Right cardiac atrium (tissue), 5 donors: ENCODE data around the gene NFE2L2. TPM values are rescaled to one million over a fixed set of nuclear protein-coding genes. Genes with fewer than 3 reads are reported as not detected.
A peak's percentile ranks its signal among the peaks of the same experiment; 100 is the strongest.

Experiments
- ATAC-seq, 2 donors: fragments of 200-7000 bp; cut with Tn5 transposase; one replicate each; pipeline versions ENCODE4 v1.8.0 to v1.9.1; 2020; ENCODE audit warnings: moderate library complexity in 2 of 2, mild to moderate bottlenecking in 1 of 2
- DNase-seq, 3 donors: peaks; one replicate each; pipeline ENCODE4 v3.0.0-alpha.2; 2020
- H3K27ac ChIP-seq: one replicate; pipeline ENCODE4 v1.5.1; 2013; ENCODE audit warnings: mild to moderate bottlenecking, low read length, control low read depth, moderate library complexity
- H3K27me3 ChIP-seq: one replicate; pipeline ENCODE4 v1.6.1; 2013; ENCODE audit not compliant: control insufficient read depth, insufficient read depth
- H3K4me1 ChIP-seq: one replicate; pipeline ENCODE4 v1.6.1; 2013; ENCODE audit warnings: low read length; ENCODE audit not compliant: control insufficient read depth, insufficient read depth
- H3K4me3 ChIP-seq: one replicate; pipeline ENCODE4 v1.5.1; 2013; ENCODE audit warnings: low read length, control low read depth
- H3K9me3 ChIP-seq: one replicate; pipeline ENCODE4 v1.6.1; 2013; ENCODE audit warnings: low read length; ENCODE audit not compliant: control insufficient read depth
- WGBS: extraction: QIAGEN DNeasy Blood & Tissue Kit; methylation state at CpG from one replicate; pipeline ENCODE4 v1.1.7; 2013; 5-methylcytosine and 5-hydroxymethylcytosine counted together
- intact Hi-C, 4 donors: fragments of 100-400 bp; cut with DNase I; formaldehyde crosslinking; loops; one replicate each; pipeline versions ENCODE4 v1.11.0 to v1.14.0; 2022 to 2023
- polyA plus RNA-seq: library from polyadenylated mRNA; stranded (reverse); fragments of 200-250 nt; gene quantifications from one replicate; pipeline ENCODE4 v1.2.3, GENCODE V29; 2013
- total RNA-seq, 4 donors: library from RNA; stranded (reverse); fragmentation: NEBNext Ultra II Directional; extraction: Animal tissue kit (Norgen Biotek cat#: 25700); gene quantifications; one replicate each; pipeline ENCODE4 v1.2.1, GENCODE V29; 2021
- donor health status: healthy with polysubstance abuse.
- donor health status: DM: no; HTN: yes; CAD: no.
- donor health status: DM: no; HTN: no; CAD: no.
- donor health status: DM: no; HTN: yes; CAD: no; lungs with severe emphysema.
- donor health status: DM: yes; HTN: yes; CAD: no.

NFE2L2 gene
- total and polyA plus RNA-seq, 5 donors: 55.8 to 95.7 (median 75.9) TPM

- H3K4me3 ChIP-seq: no peak overlapping the region
- intact Hi-C loops: loop anchor here in 1 of 4 donors (10.0 kb wide), 1 partner anchor 131 kb away; no protein-coding TSS in a partner anchor
- ATAC-seq: peak; percentile 62 to 76
- WGBS: 26% methylated on average over 3 of the region's 3 CpGs
- H3K9me3 ChIP-seq: no peaks in the 10 kb centered on the region
- H3K4me1 ChIP-seq: peaks cover 2% of the 10 kb centered on the region
- peak overlapping the region; percentile 45 for H3K27ac ChIP-seq
- H3K27me3 ChIP-seq: no peaks in the 10 kb centered on the region
- DNase-seq: no peak
These were observed 31.0 kb upstream of the NFE2L2 start for GRCh38 chr2:177295484-177295883.

DNA sequence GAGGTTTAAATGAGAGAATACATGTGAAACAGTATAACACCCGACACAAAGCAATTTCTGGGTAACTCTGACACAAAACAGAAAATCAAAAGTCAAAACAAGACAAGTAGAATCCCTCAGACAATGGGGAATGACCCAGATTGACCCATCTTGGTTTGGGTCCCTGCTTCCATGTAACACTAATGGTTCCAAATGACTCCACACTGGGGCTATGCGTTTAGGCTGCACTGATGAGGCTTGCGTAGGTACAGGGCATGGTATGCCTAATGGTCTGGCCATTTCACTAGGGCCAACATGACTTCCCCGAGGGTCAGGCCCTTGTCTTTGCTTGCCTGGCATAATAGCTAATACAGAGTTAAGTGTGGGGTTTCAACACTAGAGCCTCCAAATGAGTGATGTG lies 27.2 kb upstream of the NFE2L2 start:
- 97% methylated on average over 4 of the region's 4 CpGs for WGBS
- no peak overlapping the region for H3K4me3 ChIP-seq
- no peak overlapping the region for H3K27ac ChIP-seq
- ATAC-seq: no peak
- intact Hi-C loops: loop anchor here in 1 of 4 donors (10.0 kb wide), 1 partner anchor 127 kb away; no protein-coding TSS in a partner anchor
- H3K27me3 ChIP-seq: no peaks in the 10 kb centered on the region
- DNase-seq: no peak
- peaks cover 2% of the 10 kb centered on the region for H3K4me1 ChIP-seq
- no peaks in the 10 kb centered on the region for H3K9me3 ChIP-seq

DNA sequence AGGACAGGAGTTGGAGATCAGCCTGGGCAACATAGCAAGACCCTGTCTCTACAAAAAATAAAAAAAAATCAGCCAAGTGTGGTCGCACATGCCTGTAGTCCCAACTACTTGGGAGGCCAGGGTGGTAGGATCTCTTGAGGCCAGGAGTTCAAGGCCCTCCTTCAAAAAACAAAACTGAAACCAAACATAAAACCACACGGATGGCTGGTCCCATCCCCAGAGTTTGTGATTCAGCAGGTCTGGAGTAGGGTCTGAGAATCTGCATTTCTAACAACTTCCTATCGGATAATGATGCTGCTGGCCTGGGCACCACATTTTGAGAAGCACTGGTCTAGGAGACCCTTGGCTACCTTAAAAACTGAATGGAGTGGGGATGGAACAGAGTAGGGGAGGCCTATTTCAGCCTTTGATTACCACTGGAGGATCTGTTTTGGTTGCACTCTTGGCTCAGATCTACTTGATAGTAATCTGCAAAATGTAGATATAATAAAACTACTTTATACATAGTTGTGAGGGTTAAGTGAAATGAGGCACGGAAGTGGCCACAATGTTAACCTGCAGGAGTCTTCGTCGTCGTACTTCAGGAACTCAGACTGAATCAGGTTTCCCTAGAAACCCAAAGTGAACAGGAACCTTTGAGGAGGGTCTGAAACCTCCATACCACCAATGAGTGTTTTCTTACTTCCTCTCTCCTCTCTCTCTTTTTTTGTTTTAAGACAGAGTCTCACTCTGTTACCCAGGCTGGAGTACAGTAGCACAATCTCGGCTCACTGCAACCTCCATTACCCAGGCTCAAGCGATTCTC lies 25.5 kb upstream of the NFE2L2 start:
- DNase-seq: no peak
- H3K4me1 ChIP-seq: peaks cover 2% of the 10 kb centered on the region
- 79% methylated on average over 9 of the region's 9 CpGs for WGBS
- no peak overlapping the region for H3K27ac ChIP-seq
- no peaks in the 10 kb centered on the region for H3K27me3 ChIP-seq
- no peak for ATAC-seq
- no peaks in the 10 kb centered on the region for H3K9me3 ChIP-seq
- intact Hi-C loops: loop anchor here in 1 of 4 donors (10.0 kb wide), 1 partner anchor 125 kb away; no protein-coding TSS in a partner anchor
- no peak overlapping the region for H3K4me3 ChIP-seq

- intact Hi-C loops: no loop called here
- no peak for ATAC-seq
- no peaks in the 10 kb centered on the region for H3K27me3 ChIP-seq
- H3K4me3 ChIP-seq: no peak overlapping the region
- WGBS: 73% methylated on average over 1 of the region's 1 CpG
- no peaks in the 10 kb centered on the region for H3K9me3 ChIP-seq
- H3K4me1 ChIP-seq: peaks cover 3% of the 10 kb centered on the region
- no peak overlapping the region for H3K27ac ChIP-seq
- DNase-seq: peak in 1 of 3 donors; percentile 40
These were observed 23.3 kb upstream of the NFE2L2 start for GRCh38 chr2:177287814-177288213.

- no peaks in the 10 kb centered on the region for H3K27me3 ChIP-seq
- no peak overlapping the region for H3K4me3 ChIP-seq
- peaks cover 9% of the 10 kb centered on the region for H3K4me1 ChIP-seq
- no peak overlapping the region for H3K27ac ChIP-seq
- intact Hi-C loops: no loop called here
- 74% methylated on average over 2 of the region's 2 CpGs for WGBS
- H3K9me3 ChIP-seq: no peaks in the 10 kb centered on the region
- ATAC-seq: no peak
- no peak for DNase-seq
These were observed 21.6 kb upstream of the NFE2L2 start for GRCh38 chr2:177285892-177286715.

GRCh38 chr2:177284531-177284930 lies 20.0 kb upstream of the NFE2L2 start:
- Histone ChIP-seq H3K9me3 (no peaks in the 10 kb centered on the region), H3K27ac (no peak overlapping the region), H3K4me3 (no peak overlapping the region), H3K4me1 (peaks cover 11% of the 10 kb centered on the region), H3K27me3 (no peaks in the 10 kb centered on the region)
- intact Hi-C loops: no loop called here
- WGBS: 71% methylated on average over 3 of the region's 3 CpGs
- ATAC-seq: no peak
- no peak for DNase-seq

DNA sequence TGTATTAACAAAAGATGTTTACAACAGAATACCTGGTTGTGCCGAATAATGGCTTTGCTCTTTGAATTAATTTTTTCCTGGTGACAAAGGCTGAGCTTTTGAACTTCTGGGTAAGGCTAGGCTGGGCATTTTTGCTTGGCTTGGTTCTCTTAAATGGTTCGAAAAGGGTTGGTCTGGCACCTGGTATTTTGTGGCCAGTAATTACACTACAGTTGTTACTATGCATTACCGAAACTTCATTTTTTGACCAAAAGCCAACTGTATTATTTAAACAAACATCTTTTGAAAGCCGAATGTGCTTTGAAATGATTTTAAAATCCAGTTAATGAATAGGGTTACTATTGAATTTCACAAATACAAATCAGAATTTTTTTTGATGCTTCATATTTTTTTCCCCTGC lies 19.4 kb upstream of the NFE2L2 start:
- DNase-seq: no peak
- intact Hi-C loops: no loop called here
- H3K4me1 ChIP-seq: peaks cover 11% of the 10 kb centered on the region
- H3K27me3 ChIP-seq: no peaks in the 10 kb centered on the region
- no peak overlapping the region for H3K27ac ChIP-seq
- H3K9me3 ChIP-seq: no peaks in the 10 kb centered on the region
- WGBS: 92% methylated on average over 4 of the region's 4 CpGs
- ATAC-seq: no peak
- no peak overlapping the region for H3K4me3 ChIP-seq

DNA sequence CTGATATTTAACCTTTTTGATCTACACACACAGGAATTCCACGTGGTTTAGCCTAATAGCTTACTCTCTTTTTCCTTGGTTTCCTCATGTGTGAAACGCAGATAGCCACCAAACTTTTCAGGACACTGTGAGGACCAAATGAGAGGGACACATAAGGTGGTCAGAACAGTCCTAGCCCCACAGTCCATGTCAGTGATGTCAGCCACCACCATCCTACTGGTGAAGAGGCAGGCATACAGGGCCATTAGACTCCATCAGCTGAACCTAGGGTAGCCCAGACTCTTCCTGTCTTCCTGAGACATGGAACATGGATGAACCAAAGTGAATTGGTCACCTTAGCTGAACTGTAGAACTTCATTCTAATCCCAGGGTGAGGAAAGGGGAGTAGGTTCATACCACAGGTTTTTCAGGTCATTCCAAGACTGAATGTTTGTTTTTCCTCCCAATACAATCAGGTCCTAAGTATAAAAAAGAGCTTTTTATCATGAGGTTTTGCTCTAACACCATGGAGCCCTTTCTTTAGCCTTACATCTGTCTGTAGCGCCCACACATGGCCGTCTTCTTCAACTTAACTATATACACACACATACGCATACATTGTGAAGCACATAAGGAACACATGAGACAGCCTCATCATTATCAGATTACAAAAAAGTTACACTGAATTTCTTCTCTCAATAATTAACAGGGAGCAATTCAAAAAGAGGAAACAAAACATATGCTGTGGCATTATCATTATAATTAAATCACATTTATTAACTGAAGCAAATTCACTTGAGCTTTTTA lies 18.5 kb upstream of the NFE2L2 start:
- Histone ChIP-seq H3K27ac (peak overlapping the region; percentile 36), H3K9me3 (no peaks in the 10 kb centered on the region), H3K27me3 (no peaks in the 10 kb centered on the region), H3K4me1 (peaks cover 11% of the 10 kb centered on the region), H3K4me3 (no peak overlapping the region)
- WGBS: 84% methylated on average over 5 of the region's 5 CpGs
- ATAC-seq (no peak), DNase-seq (no peak)
- intact Hi-C loops: no loop called here

DNA sequence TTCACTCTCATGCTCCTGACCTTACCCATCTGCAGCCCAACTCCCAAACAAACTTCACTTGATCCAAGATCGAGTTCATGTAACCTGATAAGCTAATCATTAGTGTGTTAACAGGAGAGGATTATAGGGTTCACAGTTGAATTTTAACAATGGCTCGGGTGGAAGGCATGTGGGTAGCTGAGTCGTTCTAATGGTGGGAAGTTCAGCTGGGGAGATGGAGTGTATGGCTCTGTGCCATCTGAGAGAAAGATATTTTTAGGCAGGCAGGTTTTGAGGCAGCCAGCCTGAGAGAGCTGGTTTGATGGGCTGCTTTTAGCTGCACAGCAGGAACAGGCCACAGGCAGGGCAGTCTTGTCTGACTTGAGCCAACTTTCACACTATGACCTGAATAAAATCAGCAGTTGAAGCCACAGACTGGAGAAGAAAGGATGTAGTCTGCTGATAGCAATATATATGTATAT lies 17.7 kb upstream of the NFE2L2 start:
- peak in 2 of 3 donors; percentile 65 to 71 for DNase-seq
- Histone ChIP-seq H3K9me3 (no peaks in the 10 kb centered on the region), H3K27me3 (no peaks in the 10 kb centered on the region), H3K4me1 (peaks cover 11% of the 10 kb centered on the region), H3K4me3 (no peak overlapping the region), H3K27ac (peak overlapping the region; percentile 55)
- WGBS: 34% methylated on average over 3 of the region's 3 CpGs
- intact Hi-C loops: no loop called here
- peak; percentile 79 to 84 for ATAC-seq

DNA sequence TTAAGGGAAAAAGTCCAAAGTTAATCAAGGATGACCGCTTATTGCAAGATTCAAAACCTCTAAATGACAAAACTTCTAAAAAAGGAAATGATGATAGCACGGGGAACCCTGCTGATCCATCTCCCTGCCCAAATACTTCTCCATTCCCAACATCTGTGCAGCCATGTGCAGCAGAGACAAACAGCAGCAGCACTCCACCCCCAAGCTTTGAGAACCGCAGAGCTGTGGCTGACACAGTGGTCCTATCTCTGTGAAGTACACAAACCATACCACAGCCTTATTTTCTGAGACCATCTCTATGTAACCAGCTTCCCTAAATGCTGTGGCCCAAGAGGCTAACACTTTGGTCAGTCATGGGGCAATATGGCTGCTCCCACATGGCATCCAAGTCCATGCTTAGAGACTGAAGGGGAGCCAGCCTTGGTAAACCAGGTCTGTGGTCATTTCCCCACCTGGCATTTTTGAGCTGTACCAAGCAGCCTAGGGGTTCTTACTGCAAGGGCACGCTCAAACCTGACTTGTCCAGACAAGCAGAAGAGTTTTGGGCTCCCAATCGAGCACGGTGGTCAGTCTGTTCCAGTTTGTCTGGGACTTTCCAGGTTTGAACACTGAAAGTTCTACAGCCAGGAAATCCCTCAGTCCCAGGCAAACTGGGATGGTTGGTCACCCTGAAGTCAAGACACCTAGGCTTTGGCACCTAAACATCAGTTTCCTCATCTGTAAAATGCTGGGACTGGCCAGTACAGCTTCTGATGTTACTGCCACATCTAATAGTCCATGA lies 17.1 kb upstream of the NFE2L2 start:
- intact Hi-C loops: no loop called here
- no peaks in the 10 kb centered on the region for H3K27me3 ChIP-seq
- ATAC-seq (peak; percentile 4 to 52), DNase-seq (no peak)
- peaks cover 11% of the 10 kb centered on the region for H3K4me1 ChIP-seq
- WGBS: 81% methylated on average over 6 of the region's 6 CpGs
- no peaks in the 10 kb centered on the region for H3K9me3 ChIP-seq
- no peak overlapping the region for H3K4me3 ChIP-seq
- H3K27ac ChIP-seq: peak overlapping the region; percentile 55
